Measurements from ENCODE around the gene LRRFIP2.

The LRRFIP2 gene

GRCh38 chr3:37107846-37108245 is 66.5 kb downstream of the LRRFIP2 start:
- TF ChIP-seq LEF1 (IDR thresholded peaks at IDR 0.05; ENCODE audit: borderline replicate concordance) (no peak), FOXM1 (IDR thresholded peaks at IDR 0.05; ENCODE audit: borderline replicate concordance) (no peak), PKNOX1 (IDR thresholded peaks at IDR 0.05) (no peak), CTBP1 (IDR thresholded peaks at IDR 0.05; ENCODE audit: borderline replicate concordance) (no peak), TARDBP (IDR thresholded peaks at IDR 0.05) (no peak), L3MBTL2 (conservative IDR thresholded peaks at IDR 0.05) (no peak), HDGF (IDR thresholded peaks at IDR 0.05; ENCODE audit: borderline replicate concordance) (no peak), FOXK2 (IDR thresholded peaks at IDR 0.05) (no peak), NFRKB (IDR thresholded peaks at IDR 0.05) (no peak), BHLHE40 (IDR thresholded peaks at IDR 0.05; ENCODE audit: borderline replicate concordance) (no peak), SUZ12 (IDR thresholded peaks at IDR 0.05) (no peak), SP1 (IDR thresholded peaks at IDR 0.05) (no peak), FOXA1 (IDR thresholded peaks at IDR 0.05) (no peak), ARNT (IDR thresholded peaks at IDR 0.05) (no peak), ZNF384 (IDR thresholded peaks at IDR 0.05) (no peak), ELF4 (IDR thresholded peaks at IDR 0.05) (no peak)
- POLR2A ChIA-PET = no interaction called here
- DNase-seq (ENCODE audit: extremely low spot score) = no peak
- CTCF ChIA-PET = no interaction called here

- TF ChIP-seq PKNOX1 (IDR thresholded peaks at IDR 0.05) = no peak
- no peak for TF ChIP-seq FOXM1 (IDR thresholded peaks at IDR 0.05; ENCODE audit: borderline replicate concordance)
- TF ChIP-seq SP1 (IDR thresholded peaks at IDR 0.05) = no peak
- no peak for TF ChIP-seq CTBP1 (IDR thresholded peaks at IDR 0.05; ENCODE audit: borderline replicate concordance)
- TF ChIP-seq ELF4 (IDR thresholded peaks at IDR 0.05) = no peak
- no peak for TF ChIP-seq BHLHE40 (IDR thresholded peaks at IDR 0.05; ENCODE audit: borderline replicate concordance)
- TF ChIP-seq HDGF (IDR thresholded peaks at IDR 0.05; ENCODE audit: borderline replicate concordance) = no peak
- no peak for TF ChIP-seq SUZ12 (IDR thresholded peaks at IDR 0.05)
- TF ChIP-seq TARDBP (IDR thresholded peaks at IDR 0.05) = no peak
- no peak for TF ChIP-seq FOXK2 (IDR thresholded peaks at IDR 0.05)
- TF ChIP-seq ZNF384 (IDR thresholded peaks at IDR 0.05) = no peak
- TF ChIP-seq FOXA1 (IDR thresholded peaks at IDR 0.05) = no peak
- no peak for TF ChIP-seq NFRKB (IDR thresholded peaks at IDR 0.05)
- TF ChIP-seq L3MBTL2 (conservative IDR thresholded peaks at IDR 0.05) = no peak
- no peak for TF ChIP-seq ARNT (IDR thresholded peaks at IDR 0.05)
- TF ChIP-seq LEF1 (IDR thresholded peaks at IDR 0.05; ENCODE audit: borderline replicate concordance) = no peak
- CTCF ChIA-PET = no interaction called here
- POLR2A ChIA-PET = no interaction called here
- DNase-seq (ENCODE audit: extremely low spot score) = no peak
Observed at GRCh38 chr3:37103103-37103808, 71.1 kb downstream of the LRRFIP2 start.

- no peak for DNase-seq (ENCODE audit: extremely low spot score)
- TF ChIP-seq ELF4 (IDR thresholded peaks at IDR 0.05) = no peak
- no peak for TF ChIP-seq PKNOX1 (IDR thresholded peaks at IDR 0.05)
- no peak for TF ChIP-seq FOXA1 (IDR thresholded peaks at IDR 0.05)
- TF ChIP-seq HDGF (IDR thresholded peaks at IDR 0.05; ENCODE audit: borderline replicate concordance) = no peak
- no peak for TF ChIP-seq ARNT (IDR thresholded peaks at IDR 0.05)
- no peak for TF ChIP-seq FOXM1 (IDR thresholded peaks at IDR 0.05; ENCODE audit: borderline replicate concordance)
- TF ChIP-seq TARDBP (IDR thresholded peaks at IDR 0.05) = no peak
- no peak for TF ChIP-seq FOXK2 (IDR thresholded peaks at IDR 0.05)
- no peak for TF ChIP-seq L3MBTL2 (conservative IDR thresholded peaks at IDR 0.05)
- TF ChIP-seq SP1 (IDR thresholded peaks at IDR 0.05) = no peak
- no peak for TF ChIP-seq BHLHE40 (IDR thresholded peaks at IDR 0.05; ENCODE audit: borderline replicate concordance)
- TF ChIP-seq NFRKB (IDR thresholded peaks at IDR 0.05) = no peak
- no peak for TF ChIP-seq LEF1 (IDR thresholded peaks at IDR 0.05; ENCODE audit: borderline replicate concordance)
- TF ChIP-seq ZNF384 (IDR thresholded peaks at IDR 0.05) = no peak
- no peak for TF ChIP-seq CTBP1 (IDR thresholded peaks at IDR 0.05; ENCODE audit: borderline replicate concordance)
- no peak for TF ChIP-seq SUZ12 (IDR thresholded peaks at IDR 0.05)
- CTCF ChIA-PET = interaction anchor here (0.7 kb wide), 1 partner anchor 18 kb away, joined by 3 read pairs; no protein-coding TSS in a partner anchor
- POLR2A ChIA-PET = no interaction called here
Observed at GRCh38 chr3:37100411-37100810, 74.0 kb downstream of the LRRFIP2 start.

- no peak for DNase-seq (ENCODE audit: extremely low spot score)
- TF ChIP-seq SUZ12 (IDR thresholded peaks at IDR 0.05) = no peak
- no peak for TF ChIP-seq FOXM1 (IDR thresholded peaks at IDR 0.05; ENCODE audit: borderline replicate concordance)
- TF ChIP-seq LEF1 (IDR thresholded peaks at IDR 0.05; ENCODE audit: borderline replicate concordance) = no peak
- no peak for TF ChIP-seq SP1 (IDR thresholded peaks at IDR 0.05)
- TF ChIP-seq PKNOX1 (IDR thresholded peaks at IDR 0.05) = no peak
- TF ChIP-seq L3MBTL2 (conservative IDR thresholded peaks at IDR 0.05) = no peak
- no peak for TF ChIP-seq CTBP1 (IDR thresholded peaks at IDR 0.05; ENCODE audit: borderline replicate concordance)
- ChIA-PET CTCF (no interaction called here), POLR2A (no interaction called here)
Observed at GRCh38 chr3:37099469-37099868, 74.9 kb downstream of the LRRFIP2 start.

- POLR2A ChIA-PET = no interaction called here
- DNase-seq (ENCODE audit: extremely low spot score) = no peak
- TF ChIP-seq TARDBP (IDR thresholded peaks at IDR 0.05) (no peak), BHLHE40 (IDR thresholded peaks at IDR 0.05; ENCODE audit: borderline replicate concordance) (no peak), L3MBTL2 (conservative IDR thresholded peaks at IDR 0.05) (no peak)
- CTCF ChIA-PET = no interaction called here
Observed at GRCh38 chr3:37098884-37099283, 75.5 kb downstream of the LRRFIP2 start.
